Measurements from ENCODE around the gene SORCS1. TPM values are rescaled to one million over a fixed set of nuclear protein-coding genes. Genes with fewer than 3 reads are reported as not detected.

Gene SORCS1
- total RNA-seq, 1 experiment from 2014 or later: 1.7 TPM

GRCh38 chr10:106802949-106803348 is 361.6 kb downstream of the SORCS1 start:
- H2BK120ac ChIP-seq (ENCODE audit: low read depth, low read length, poor library complexity, severe bottlenecking): no peak overlapping the region
- H3K4ac ChIP-seq (ENCODE audit: low read depth, low read length): no peak overlapping the region
- no peak overlapping the region for H4K8ac ChIP-seq (replicated peaks; ENCODE audit: insufficient read length, low read depth, low read length)
- H2BK20ac ChIP-seq (ENCODE audit: low read depth, low read length, poor library complexity, severe bottlenecking): no peak overlapping the region
- no peak overlapping the region for H4K91ac ChIP-seq (ENCODE audit: insufficient read length, low read depth, low read length)
- no peak overlapping the region for H3K14ac ChIP-seq (ENCODE audit: insufficient read depth, low read length)
- H2BK12ac ChIP-seq (ENCODE audit: insufficient read length, low read depth, low read length): no peak overlapping the region
- H3K9me3 ChIP-seq (ENCODE audit: control insufficient read depth, low read depth, low read length): no peaks in the 10 kb centered on the region
- no peaks in the 10 kb centered on the region for H3K27me3 Mint-ChIP-seq (ENCODE audit: low read depth)
- TF ChIP-seq CTCF (conservative IDR thresholded peaks at IDR 0.05): no peak
- H3K4me1 ChIP-seq (ENCODE audit: insufficient read depth, low read length): peaks cover 2% of the 10 kb centered on the region; the same call in 1 of the 2 replicates
- no CpG with 5 or more reads among the region's 4 CpGs for WGBS (ENCODE audit: extremely low coverage, insufficient read length, low lambda C conversion rate)
- peaks cover 2 to 9% of the 10 kb centered on the region in 2 experiments; a peak in 3 of 5 replicates for H3K9me3 Mint-ChIP-seq
- H2BK5ac ChIP-seq (ENCODE audit: insufficient read length, low read length): no peak overlapping the region
- peaks cover 0 to 3% (median 0%) of the 10 kb centered on the region in 3 experiments; a peak in 2 of 7 replicates for H3K36me3 Mint-ChIP-seq (ENCODE audit: insufficient read depth in 1 of 3, low read depth in 3 of 3)
- DNase-seq: no peak
- H3K27ac ChIP-seq (ENCODE audit: insufficient read length, low read depth, low read length): no peak overlapping the region
- no peaks in the 10 kb centered on the region for H4K20me1 ChIP-seq (ENCODE audit: control insufficient read depth, insufficient read depth, insufficient read length)
- no peak overlapping the region for H4K5ac ChIP-seq (ENCODE audit: insufficient read length, low read depth, low read length)
- no peak overlapping the region for H3K27ac Mint-ChIP-seq
- no peak overlapping the region for H3K4me3 Mint-ChIP-seq
- H3K56ac ChIP-seq (ENCODE audit: insufficient read length, low read depth, low read length): no peak overlapping the region
- no peaks in the 10 kb centered on the region for H3K79me2 ChIP-seq (ENCODE audit: insufficient read depth, low read length)
- no peaks in the 10 kb centered on the region for H3K79me1 ChIP-seq (ENCODE audit: insufficient read depth, low read depth, low read length, poor library complexity, severe bottlenecking)
- no peaks in the 10 kb centered on the region for H3K23me2 ChIP-seq (ENCODE audit: insufficient read length, low read depth, low read length, poor library complexity, severe bottlenecking)
- H3K18ac ChIP-seq (ENCODE audit: insufficient read length, low read depth, low read length): no peak overlapping the region
- no peak overlapping the region for H3K4me2 ChIP-seq (ENCODE audit: insufficient read depth, insufficient read length, low read length)
- H3K9ac ChIP-seq (ENCODE audit: extremely low read depth, insufficient read length, low read length): no peak overlapping the region
- H3K4me1 Mint-ChIP-seq: peaks cover 11 to 16% of the 10 kb centered on the region in 2 experiments
- no peaks in the 10 kb centered on the region for H3K27me3 ChIP-seq (ENCODE audit: insufficient read depth, low read length)
- H2BK15ac ChIP-seq (ENCODE audit: low read depth, low read length): no peak overlapping the region
- no peak overlapping the region for H3K23ac ChIP-seq (ENCODE audit: insufficient read length, low read depth, low read length)
- H2AK5ac ChIP-seq (ENCODE audit: insufficient read length, low read length): no peak overlapping the region
- H3T11ph ChIP-seq (ENCODE audit: low read length): no peak overlapping the region
- no peak overlapping the region for H2AFZ ChIP-seq (ENCODE audit: low read length)

Measured in H9 (cell line).